ENCODE data around the gene FAM163B.

FAM163B gene

DNA sequence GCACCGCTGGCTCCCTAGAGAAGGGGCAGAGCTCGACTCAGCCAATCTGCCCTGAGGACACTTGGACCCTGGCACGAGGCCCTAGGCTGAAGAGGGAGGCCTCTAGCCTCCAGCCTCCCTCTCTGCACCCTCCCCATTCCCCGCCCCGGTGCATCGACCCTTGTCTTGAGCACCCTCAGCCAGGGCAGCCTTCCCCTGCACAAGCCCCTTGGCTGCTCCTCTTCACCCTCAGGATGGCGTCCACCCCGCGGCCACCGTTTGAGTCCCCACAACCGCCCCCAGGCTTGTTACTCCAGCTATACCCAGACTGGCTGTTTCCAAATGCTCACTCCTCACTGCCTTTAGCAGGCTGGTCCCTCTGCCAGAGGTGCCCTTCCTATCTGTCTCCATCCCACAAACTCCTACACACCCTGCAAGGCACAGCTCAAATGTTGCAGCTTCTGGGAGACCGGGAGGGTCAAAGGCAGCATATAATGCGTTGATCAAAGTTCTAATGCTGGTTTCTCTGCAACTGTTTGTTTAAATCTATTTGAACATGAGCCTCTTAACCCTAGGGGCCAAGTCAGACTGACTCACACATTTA is 6.5 kb upstream of the FAM163B start:
- DNase-seq (ENCODE audit: low read depth): no peak

DNA sequence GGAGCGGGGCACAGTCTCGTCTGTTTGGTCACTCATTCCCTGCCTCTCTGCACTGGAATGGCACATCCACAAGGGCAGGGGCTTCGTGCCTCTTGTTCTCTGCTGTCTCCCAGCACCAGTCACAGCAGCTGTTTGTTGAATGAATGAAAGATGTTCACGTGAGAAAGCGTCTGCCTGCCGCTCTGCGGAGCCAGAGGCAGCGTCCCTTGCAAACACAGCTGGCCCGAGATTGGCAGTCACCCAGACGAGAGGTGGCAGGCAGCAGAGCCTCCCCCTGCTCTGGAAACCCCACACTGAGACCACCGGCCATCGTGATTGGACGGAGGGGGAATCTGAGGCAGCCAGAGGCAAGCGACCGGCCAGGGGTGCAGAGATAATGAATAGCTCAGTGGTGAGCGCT is 6.0 kb upstream of the FAM163B start:
- no peak for DNase-seq (ENCODE audit: low read depth)

DNA sequence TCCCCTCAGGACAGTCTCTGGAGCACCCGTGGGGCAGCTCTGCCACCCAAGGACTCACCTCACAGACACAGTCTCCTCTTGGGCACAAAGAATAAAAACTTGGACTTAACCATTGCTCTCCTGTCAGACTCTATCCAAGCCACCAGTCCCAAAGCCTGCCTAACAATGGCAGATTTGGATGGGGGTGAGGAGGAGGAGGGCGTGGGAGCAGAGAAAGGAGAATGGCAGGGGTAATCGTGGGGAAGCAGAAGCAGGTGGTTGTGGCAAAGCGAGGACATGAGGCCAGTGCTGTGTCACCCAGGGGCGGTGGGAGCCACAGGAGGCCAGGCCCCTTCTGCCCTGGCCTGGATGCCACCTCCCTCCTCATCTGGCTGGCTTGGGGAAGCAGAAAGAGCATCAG is 5.5 kb upstream of the FAM163B start:
- DNase-seq (ENCODE audit: low read depth): no peak

DNA sequence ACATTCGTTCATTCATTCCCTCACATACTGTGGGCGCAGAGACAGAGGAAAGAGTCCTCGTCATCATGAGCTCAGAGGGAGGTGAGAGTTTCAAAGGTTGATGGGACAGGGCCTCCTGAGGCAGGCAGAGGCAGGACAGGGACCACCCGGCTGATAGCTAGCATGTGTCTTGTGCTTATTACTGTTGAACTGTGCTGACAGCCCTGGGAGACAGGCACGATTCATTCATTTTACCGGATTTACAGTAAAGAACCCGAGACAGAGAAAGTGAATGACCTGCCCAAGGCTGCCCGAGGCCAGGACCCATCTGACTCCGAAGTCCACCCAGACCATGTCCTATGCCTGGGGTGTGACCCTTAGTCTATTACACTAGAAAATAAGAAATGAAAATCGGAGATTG is 4.9 kb upstream of the FAM163B start:
- DNase-seq (ENCODE audit: low read depth): no peak

DNA sequence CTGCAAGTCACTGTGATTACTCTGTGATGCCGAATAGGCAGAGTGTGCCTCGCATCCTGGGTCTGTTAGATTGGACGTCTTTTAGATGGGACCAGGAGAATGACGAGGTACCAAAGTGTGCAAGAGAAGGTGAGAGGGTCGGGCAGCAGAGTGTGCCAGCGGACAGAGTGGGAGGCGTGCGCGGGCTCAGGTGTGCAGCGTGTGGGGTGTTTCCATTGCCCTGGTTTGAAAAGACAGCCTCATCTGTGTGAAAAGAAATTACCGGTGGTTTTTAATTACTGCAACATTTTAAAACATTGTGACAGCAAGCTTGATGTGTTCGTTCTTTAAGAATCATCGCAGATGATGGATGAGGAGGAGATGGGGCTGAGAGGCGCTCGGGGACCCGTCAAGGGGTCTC is 4.2 kb upstream of the FAM163B start:
- no peak for DNase-seq (ENCODE audit: low read depth)

DNA sequence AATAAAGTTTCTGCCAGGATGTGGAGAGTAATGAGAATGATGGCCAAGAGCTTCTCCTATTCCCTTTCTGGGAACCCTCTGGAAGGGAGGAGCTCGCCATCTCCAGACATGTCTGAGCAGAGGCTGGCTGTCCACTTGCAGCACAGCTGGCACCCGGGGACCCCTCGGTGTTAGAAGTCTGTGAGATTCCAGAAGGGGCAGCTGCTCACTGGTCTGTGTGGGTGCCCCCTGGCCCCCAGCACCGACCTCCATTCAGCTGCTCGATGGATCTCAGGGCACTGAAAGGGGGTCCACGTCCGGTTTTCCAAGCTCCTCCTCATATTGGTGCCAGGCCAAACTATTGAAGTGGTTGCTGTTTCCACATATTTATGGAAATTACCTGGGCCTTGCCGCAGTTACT is 3.6 kb upstream of the FAM163B start:
- no peak for DNase-seq (ENCODE audit: low read depth)

DNA sequence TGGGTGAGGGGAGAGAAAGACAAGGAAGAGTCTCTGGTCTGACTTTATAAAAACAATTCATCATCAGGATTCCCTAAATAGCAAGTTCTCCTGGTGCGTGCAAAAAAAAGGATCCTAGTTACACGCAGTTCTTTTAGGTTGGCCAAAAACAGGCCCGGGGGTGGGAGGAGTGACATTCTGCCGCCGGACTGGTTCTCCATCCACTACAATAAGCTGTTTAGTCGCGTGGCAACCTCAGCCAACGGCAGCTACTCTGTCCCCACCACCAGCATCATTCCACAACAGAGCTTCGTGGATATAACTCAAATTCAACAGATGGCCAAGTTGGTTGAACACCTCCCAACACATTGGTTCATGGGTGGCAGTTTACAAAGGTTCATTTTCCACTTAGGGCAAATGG is 2.9 kb upstream of the FAM163B start:
- DNase-seq (ENCODE audit: low read depth): no peak

DNA sequence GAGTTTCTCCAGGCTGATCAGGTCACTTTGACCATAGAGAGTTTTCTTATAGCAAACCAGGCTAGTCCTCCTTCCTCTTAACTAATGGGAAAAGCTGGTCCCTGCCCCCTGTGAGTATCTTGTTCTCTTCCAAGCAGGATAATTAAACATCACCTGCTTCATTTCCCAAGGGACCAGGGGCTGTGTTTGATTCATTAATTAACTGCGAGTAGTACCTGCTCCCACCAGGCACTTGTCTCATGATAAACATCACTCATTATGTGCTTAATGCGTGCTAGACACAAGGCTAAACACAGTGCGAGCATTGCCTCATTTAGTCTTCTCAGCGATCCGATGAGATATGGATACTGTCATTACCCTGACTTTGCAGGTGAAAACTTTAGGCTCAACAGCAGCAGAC is 1.7 kb upstream of the FAM163B start:
- DNase-seq (ENCODE audit: low read depth): no peak

DNA sequence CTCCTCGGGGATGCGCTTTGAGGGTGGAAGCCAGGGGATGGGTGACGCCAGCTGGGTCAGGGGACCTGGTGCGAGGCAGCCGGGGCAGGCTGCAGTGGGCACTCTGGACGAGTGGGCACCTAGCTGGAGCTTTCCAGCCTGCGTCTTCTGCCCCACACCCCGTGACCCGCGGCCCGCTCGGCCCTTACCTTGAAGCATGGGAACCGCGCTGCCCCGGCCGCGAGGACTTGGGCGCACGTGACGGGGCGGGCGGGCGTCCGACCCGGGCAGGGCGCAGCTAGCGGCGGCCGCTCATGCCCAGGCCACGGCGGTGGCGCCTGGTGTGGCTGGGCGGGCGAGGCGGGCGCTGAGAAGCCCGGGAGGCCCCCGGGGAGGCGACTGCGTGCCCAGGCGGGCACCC is 300 bp downstream of the FAM163B start:
- no peak for DNase-seq (ENCODE audit: low read depth)

DNA sequence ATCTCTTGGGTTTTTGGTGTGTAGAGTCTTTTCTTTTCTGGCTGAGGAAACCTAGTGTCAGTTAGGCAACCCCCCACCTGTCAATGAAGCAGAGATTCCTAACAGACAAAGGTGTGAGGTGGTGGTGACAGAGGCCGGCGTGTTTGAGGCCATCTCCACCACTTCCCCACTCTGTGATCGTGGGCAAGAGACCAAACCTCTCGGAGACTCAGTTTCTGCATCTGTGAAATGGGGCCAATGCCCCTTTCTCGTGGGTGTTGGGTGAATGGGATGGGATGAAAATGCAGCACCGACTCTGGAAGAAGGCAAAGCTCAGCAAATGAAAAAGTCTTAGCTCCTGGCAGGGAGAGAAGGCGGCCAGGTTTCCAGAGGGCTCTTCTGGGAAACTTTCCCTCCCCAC is 807 bp downstream of the FAM163B start:
- no peak for DNase-seq (ENCODE audit: low read depth)

DNA sequence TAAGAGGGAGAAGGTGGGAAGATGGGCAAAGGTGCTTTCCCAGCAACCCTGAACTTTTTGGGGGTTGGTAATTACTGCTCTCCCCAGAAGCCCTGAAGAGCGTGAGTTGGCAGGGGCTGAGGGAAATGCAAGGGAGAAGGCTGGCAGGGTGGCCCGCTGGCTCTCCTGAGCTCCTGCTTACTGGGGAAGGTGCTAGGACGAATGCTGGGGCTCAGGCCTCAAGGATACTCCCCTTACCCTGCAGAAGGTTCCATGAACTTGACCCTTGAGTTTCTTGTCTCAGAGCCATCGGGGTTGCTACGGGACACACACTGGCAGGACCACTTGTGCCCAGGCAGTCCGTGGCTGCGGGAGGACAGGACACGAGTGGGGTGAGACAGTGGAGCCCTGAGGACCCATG is 1.2 kb downstream of the FAM163B start:
- no peak for DNase-seq (ENCODE audit: low read depth)

DNA sequence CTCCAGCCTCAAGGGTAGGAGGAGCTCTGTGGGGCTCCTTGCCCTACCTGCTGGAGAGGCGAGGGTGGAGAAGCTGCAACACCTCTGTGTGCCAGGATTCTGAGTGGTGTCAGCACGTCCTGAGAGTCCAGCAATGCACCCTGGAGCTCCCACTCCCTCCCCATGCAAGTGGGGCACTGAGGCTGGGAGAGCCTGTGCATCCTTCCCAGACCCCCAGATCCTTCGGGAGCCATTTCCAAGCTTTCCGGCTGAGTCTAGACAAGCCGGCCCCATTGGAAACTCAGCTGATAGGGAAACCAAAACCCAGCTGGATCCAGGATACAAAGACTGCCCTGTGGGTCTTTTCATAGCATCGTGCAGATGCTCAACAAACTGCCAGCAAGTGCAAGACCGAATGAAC is 1.8 kb downstream of the FAM163B start:
- DNase-seq (ENCODE audit: low read depth): no peak

DNA sequence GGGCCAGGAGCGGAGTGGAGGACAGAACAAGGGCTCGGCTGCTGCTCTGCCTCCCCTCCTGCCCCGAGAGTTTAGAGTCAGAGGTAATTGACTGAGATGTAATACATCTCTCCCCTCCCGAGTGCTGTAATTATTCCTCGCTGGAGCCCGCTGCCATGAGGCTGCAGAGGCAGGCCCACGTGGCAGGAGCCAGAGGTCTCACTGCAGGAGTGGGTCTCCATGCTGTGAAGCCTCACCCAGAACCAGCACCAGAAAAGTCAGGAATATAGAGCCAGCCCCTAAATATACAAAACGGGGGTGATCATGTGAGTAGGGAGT is 2.5 kb downstream of the FAM163B start:
- DNase-seq (ENCODE audit: low read depth): no peak

DNA sequence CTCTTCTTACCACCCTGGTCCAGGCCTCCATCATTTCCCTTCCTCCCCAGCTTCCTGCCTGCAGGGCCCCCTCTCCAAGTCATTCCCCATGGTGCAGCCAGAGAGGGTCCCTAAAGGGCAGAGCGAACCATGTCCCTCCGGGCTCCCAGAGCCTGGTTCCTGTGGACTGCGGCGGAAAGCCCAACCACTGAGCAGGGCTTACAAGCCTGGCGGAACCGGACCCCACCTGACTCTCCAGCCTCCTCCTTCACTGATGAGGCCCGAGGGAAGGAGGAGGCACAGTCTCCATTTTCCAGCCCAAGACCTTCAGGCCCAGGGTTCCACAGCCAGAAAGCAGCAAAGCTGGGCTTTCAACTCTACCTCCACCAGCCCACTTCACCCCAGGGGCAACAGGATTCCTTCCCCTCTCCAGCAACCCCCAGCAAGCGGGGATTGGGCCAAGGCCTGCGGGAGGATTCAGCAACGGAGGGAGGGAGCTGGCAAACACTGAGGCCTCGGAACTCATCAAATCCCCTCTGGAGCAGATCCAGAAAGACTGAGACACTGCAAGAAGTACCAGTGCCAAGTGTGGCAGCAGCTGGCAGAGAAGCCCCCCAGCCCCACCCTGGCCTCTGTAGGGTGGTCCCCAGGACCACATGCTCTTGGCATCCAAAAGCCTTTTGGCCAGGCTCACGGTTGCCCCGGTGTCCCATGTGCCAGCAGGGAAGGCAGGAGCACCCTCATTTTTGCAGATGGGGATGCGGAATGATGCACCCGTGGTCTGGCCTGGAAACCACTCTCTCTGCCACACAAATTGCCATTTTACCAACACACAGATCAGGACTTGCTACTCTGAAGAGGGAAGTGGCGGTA is 3.1 kb downstream of the FAM163B start:
- no peak for DNase-seq (ENCODE audit: low read depth)

DNA sequence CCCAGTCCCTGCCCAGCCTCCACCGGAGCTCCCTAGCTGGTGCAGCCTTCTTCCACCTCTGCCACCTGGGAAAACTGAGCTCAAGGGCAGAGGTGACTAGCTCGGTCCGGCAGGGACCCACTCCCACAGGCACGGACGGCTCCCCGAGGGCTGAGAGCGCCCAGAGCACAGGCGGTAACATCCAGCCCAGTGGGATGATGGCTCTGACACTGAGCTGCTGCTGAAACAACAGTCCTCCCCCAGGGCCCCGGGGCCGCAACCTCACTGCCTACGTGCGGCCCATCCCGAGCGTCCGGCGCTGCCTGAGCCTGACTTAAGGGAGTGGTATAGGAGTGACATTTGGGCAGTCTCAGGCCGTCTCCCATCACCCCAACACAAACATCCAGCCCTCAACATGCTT is 3.7 kb downstream of the FAM163B start:
- no peak for DNase-seq (ENCODE audit: low read depth)

DNA sequence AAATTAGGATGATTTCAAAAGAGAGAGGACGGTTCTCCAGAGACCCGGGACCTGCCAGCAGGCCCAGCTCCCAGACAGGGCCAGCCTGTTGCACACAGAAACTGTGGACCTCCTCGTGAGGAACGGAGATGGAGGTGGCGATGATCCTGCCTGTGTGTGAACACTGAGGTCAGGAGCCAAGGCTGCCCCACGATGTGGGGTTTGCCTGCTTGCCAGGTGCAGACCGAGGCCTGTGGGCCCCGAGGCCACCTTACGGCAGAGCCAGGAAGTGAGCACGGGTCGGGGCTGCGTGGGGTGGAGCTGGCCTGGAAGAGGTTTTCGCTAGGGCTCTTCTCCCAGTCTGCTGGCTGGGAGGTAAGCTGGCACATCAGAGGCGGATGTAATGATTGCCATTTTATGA is 4.3 kb downstream of the FAM163B start:
- no peak for DNase-seq (ENCODE audit: low read depth)

DNA sequence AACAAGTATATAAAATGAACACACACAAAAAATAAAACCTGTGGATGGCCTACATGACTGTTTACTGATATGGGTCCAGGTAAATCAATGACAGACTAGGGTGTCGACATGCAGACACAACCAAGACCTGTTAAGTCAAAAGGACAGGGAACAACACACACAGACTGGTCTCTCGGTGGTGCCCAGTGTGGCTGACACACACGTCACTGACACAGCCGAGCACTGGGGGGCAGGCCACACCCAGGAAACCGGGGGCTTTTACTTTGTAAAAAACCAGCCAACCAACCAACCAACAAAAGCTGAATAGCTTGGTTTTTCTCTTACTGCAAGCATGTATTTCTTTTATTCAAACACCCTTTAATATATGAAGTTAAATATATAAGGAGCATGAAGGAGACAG is 5.0 kb downstream of the FAM163B start:
- DNase-seq (ENCODE audit: low read depth): no peak

DNA sequence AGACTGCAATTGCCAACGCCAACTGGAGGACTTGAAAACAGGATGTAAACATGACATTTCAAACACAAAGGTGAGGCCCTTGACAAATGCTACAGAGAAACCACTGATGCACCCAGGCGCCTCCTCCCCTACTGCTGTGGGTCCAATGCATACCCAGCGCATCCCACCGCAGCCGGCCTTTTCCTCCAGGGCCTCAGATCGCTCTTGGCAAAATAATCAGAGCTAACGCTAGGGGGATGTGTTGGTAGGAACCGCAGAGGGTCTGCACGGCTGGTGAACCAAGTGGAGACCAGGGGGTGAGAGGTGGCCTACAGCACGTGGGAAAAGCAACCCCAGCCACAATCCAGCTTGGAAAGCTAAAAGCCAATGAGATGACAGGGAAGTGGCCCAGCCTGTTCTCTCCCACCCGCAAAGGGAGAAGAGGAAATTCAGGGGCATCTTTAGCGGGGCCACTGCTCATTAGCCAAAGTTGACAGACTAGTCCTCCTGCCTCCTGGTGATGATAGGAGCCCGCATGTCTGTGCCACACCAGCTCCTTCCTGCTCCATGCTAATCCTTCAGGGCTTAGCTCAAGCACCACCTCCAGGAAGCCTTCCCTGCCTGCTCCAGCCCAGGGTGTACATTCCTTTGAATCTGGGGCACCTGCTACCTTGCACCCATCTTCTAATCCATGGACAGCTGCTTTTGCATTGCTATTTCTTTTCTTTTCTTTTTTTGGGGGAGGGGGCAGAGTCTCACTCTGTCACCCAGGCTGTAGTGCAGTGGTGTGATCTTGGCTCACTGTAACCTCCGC is 5.9 kb downstream of the FAM163B start:
- no peak for DNase-seq (ENCODE audit: low read depth)

DNA sequence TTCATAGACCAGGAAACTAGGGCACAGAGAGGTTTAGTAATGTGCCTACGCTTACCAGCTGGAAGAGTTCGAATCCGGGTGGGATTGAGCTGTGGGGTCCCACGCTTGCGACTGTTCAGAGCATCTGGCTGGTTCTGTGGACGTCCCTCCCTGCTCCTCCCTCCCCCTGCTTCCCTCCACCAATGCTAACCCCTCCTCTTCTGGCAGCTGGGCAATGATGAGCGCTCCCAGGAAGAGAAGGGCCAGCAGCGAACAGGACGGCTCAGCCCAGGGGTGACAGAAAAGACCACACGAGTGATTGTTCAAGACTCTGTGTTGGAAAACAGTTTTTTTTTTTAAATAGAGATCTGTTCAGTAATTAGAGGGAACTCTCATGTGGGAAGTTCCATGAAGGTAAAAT is 6.9 kb downstream of the FAM163B start:
- no peak for DNase-seq (ENCODE audit: low read depth)

DNA sequence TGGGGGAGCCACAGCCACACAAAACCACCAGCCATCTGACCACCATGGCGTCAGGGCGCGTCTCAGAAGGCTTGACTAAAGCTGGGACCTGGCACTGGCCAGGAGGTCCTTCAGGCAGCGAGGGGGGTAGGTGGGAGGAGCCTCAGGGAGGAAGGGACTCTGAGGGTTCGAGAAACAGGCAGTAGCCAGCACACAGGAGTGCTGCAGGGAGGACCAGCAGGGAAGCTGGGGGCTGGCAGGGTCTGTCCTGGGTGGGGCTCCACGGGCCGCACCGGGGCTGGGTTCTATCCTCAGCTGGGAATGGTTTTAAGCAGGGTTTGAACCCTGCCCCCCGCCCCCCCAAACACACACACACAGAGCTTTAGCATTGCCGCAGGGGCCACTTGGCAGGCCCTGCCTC is 7.4 kb downstream of the FAM163B start:
- DNase-seq (ENCODE audit: low read depth): no peak

DNA sequence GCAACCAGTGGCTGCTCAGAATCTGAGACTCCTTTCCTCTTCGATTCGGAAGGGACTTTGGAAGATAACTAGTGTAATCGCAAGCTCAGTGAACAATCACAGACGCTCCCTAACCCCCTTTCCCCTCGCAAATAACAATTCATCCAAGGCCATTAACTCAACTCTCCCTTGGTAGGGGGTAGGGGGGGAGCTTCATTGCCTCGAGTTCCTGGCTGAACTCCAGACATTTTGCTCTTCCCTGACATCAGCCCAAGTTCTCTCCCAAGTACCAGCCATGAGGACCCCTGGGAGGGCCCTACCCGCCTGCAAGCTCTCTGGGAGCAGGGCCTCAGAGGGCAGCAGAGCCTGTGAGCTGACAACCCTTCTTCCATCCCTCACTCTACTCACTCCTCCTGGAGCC is 8.4 kb downstream of the FAM163B start:
- no peak for DNase-seq (ENCODE audit: low read depth)

DNA sequence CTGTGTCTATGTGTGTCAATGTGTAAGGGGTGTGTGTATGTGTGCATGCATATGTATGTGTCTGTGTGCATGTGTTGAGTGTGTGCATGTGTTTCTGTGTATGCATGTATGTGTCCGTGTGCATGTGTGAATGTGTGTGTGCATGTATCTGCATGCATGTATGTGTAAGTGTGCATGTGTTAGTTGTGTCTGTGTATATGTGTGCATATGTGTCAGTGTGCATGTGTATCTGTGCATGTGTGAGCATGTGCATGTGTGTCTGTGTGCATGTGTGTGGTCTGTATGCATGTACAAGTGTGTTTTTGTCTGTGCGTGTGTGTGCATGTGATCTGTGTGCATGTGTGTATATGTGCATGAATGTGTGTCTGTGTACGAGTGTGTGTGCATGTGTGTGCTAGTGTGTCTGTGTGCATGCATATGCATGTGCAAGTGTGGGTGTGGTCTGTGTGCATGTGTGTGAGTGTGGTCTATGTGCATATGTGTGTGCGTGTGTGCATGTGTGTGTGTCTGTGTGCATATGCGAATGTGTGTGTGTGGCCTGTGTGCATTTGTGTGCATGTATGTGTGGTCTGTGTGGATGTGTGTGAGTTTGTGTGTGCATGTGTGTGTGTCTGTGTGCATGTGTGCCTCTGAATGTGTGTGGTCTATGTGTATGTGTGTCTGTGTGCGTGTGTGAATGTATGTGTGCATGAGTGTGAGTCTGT is 9.6 kb downstream of the FAM163B start:
- no peak for DNase-seq (ENCODE audit: low read depth)

DNA sequence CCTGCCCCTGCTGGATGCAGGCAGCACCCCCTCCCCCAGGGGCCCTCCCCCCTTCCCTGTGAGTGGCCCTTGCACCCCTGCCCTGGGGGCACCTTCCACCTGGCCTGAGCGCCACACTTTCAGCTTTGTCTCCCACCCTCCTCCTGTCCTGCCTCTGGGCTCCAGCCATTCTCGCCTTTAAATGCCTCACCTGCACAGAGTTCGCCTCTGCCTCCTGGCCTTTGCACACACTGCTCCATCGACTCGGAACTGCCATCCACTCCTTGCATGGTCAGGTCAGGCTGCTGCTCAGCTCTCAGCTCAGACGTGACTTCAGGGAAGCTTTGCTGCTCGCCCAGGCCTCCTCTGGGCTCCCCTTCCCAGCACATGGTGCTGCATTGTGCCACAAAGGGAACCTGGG is 10.2 kb downstream of the FAM163B start:
- DNase-seq (ENCODE audit: low read depth): no peak

Measured in stimulated activated CD8-positive, alpha-beta memory T cell treated with anti-CD3 and anti-CD28 coated beads, Interleukin-7, amount 100 ng/mL, for 24 hours (primary cell).